K562 (cell line): ENCODE measurements around the gene RAB21. TPM values are rescaled to one million over a fixed set of nuclear protein-coding genes. Genes with fewer than 3 reads are reported as not detected.

Source experiments
- BCL6 ChIP-seq: fragments of 250-450 bp; sonication (Bioruptor Pico); IDR thresholded peaks from 2 replicates; pipeline ENCODE4 v1.4.0; 2020
- GTF2A2 ChIP-seq: IDR thresholded peaks from 2 replicates; pipeline ENCODE4 v1.6.1; 2016; ENCODE audit warnings: mild to moderate bottlenecking, missing genetic modification characterization, missing compliant biosample characterization
- HNRNPK ChIP-seq: fragments of 200-400 bp; formaldehyde crosslinking; IDR thresholded peaks from one replicate; pipeline ENCODE4 v1.6.1; 2018; ENCODE audit warnings: mild to moderate bottlenecking, low read depth, low read length; ENCODE audit not compliant: poor library complexity, severe bottlenecking
- HOMEZ ChIP-seq: fragments of 250-450 bp; sonication (Bioruptor Pico); IDR thresholded peaks from 2 replicates; pipeline ENCODE4 v1.4.0; 2020; ENCODE audit warnings: mild to moderate bottlenecking, moderate library complexity
- HOXB6 ChIP-seq: fragments of 250-450 bp; sonication (Bioruptor Pico); IDR thresholded peaks from 2 replicates; pipeline ENCODE4 v1.5.1; 2022; ENCODE audit warnings: mild to moderate bottlenecking, borderline replicate concordance
- JUNB ChIP-seq: fragments of 450-650 bp; formaldehyde crosslinking; conservative IDR thresholded peaks from 2 replicates; pipeline ENCODE4 v1.4.0; 2020; ENCODE audit warnings: mild to moderate bottlenecking
- MAFG ChIP-seq: fragments of 450-650 bp; conservative IDR thresholded peaks from 2 replicates; pipeline ENCODE4 v1.6.1; 2016; ENCODE audit warnings: missing genetic modification characterization, missing compliant biosample characterization
- MXD1 ChIP-seq: fragments of 250-450 bp; sonication (Bioruptor Pico); IDR thresholded peaks from 2 replicates; pipeline ENCODE4 v1.8.0; 2021; ENCODE audit warnings: borderline replicate concordance, mild to moderate bottlenecking, moderate library complexity; ENCODE audit not compliant: poor library complexity, severe bottlenecking
- NCOA6 ChIP-seq: fragments of 450-650 bp; IDR thresholded peaks from 2 replicates; pipeline ENCODE4 v1.6.1; 2017; ENCODE audit warnings: mild to moderate bottlenecking
- THRA ChIP-seq: fragments of 450-650 bp; IDR thresholded peaks from 2 replicates; pipeline ENCODE4 v1.6.1; 2017; ENCODE audit warnings: mild to moderate bottlenecking, moderate library complexity
- THRB ChIP-seq: fragments of 450-650 bp; formaldehyde crosslinking; conservative IDR thresholded peaks from 2 replicates; pipeline ENCODE4 v1.4.0; 2022; ENCODE audit warnings: mild to moderate bottlenecking, missing genetic modification characterization
- ZFP1 ChIP-seq: fragments of 450-650 bp; formaldehyde crosslinking; IDR thresholded peaks from 2 replicates; pipeline ENCODE4 v1.4.0; 2020; ENCODE audit warnings: mild to moderate bottlenecking, mixed read lengths
- ZHX1 ChIP-seq: fragments of 150-350 bp; conservative IDR thresholded peaks from 2 replicates; pipeline ENCODE4 v1.6.1; 2014; ENCODE audit warnings: low read length
- ZNF212 ChIP-seq: fragments of 450-650 bp; formaldehyde crosslinking; IDR thresholded peaks from 2 replicates; pipeline ENCODE4 v1.4.0; 2020; ENCODE audit warnings: mild to moderate bottlenecking
- ZNF282 ChIP-seq: sonication (generic); formaldehyde crosslinking; IDR thresholded peaks from 2 replicates; pipeline ENCODE4 v1.8.1; 2023; ENCODE audit warnings: missing genetic modification reagents
- ZNF449 ChIP-seq: fragments of 250-450 bp; sonication (Bioruptor Pico); IDR thresholded peaks from 2 replicates; pipeline ENCODE4 v1.8.0; 2022; ENCODE audit warnings: moderate library complexity, mild to moderate bottlenecking, inconsistent platforms
- ZNF764 ChIP-seq: fragments of 250-450 bp; sonication (Bioruptor Pico); IDR thresholded peaks from 2 replicates; pipeline ENCODE4 v1.4.0; 2020; ENCODE audit warnings: low read depth, mild to moderate bottlenecking, moderate library complexity
- polyA plus RNA-seq, 8 experiments: library from polyadenylated mRNA; depleted of rRNA in 4 of 8; stranded (reverse) in 5 of 8; unstranded in 3 of 8; fragments of >200 nt; fragmentation: Nextera tagmentation in 2 of 8; fragmentation: Illumina TruSeq in 1 of 8; extraction: Ambion mirVana in 2 of 8; extraction: Trizol in 1 of 8; gene quantifications; 2 replicates each; pipeline versions ENCODE4 v1.2.1 to v1.2.3, GENCODE V29; 2011 to 2014; ENCODE audit warnings: inconsistent platforms in 1 of 8, missing spikeins in 1 of 8
- total RNA-seq, 7 experiments: library from RNA; depleted of rRNA in 6 of 7; stranded (reverse); fragments of >200 nt in 6 of 7; fragmentation: Illumina TruSeq in 2 of 7; extraction: Trizol in 2 of 7; gene quantifications; 2 replicates each; pipeline versions ENCODE4 v1.2.1 to v1.2.3, GENCODE V29; 2011 to 2021; ENCODE audit warnings: low replicate concordance in 1 of 7

The RAB21 gene
- total and polyA plus RNA-seq, 9 of the 15 experiments (the other 6 are each of a cell fraction or from before 2014, with no cell fraction given) = 5.3 to 45.6 (median 19.6) TPM

GRCh38 chr12:71754461-71755145 is at the start of gene RAB21 (continued):
- TF ChIP-seq MXD1 (CRISPR knock-in tag) (no peak), ZNF764 (CRISPR knock-in tag) (no peak), JUNB (CRISPR knock-in tag) (no peak), BCL6 (CRISPR knock-in tag) (0 out of 2 replicates have a peak, but pooled peaks have one; percentile 13), MAFG (tag) (no peak), HOXB6 (CRISPR knock-in tag) (no peak), ZNF282 (CRISPR knock-in tag) (no peak), THRB (no peak), NCOA6 (no peak), ZFP1 (CRISPR knock-in tag) (no peak), HNRNPK (no peak), ZNF212 (no peak), HOMEZ (CRISPR knock-in tag) (no peak), ZHX1 (no peak), ZNF449 (CRISPR knock-in tag) (no peak), GTF2A2 (tag) (no peak), THRA (no peak)
